GM12878 (cell line): ENCODE data around the gene TBC1D30. TPM values are rescaled to one million over a fixed set of nuclear protein-coding genes. Genes with fewer than 3 reads are reported as not detected.

Experiments
- ATAC-seq: fragments of 200-7000 bp; cut with Tn5 transposase; 3 replicates; pipeline ENCODE4 v1.9.1; 2020; ENCODE audit warnings: mild to moderate bottlenecking, moderate library complexity
- BruUV-seq: library from RNA; stranded (reverse); fragments of 400-500 nt; replicated peaks from 2 replicates; lab custom pipeline; 2021; lab: Mats Ljungman, UMichigan
- CTCF ChIA-PET: fragments of 300-600 bp; sonication (Branson Sonifier 250); formaldehyde crosslinking; extraction: SDS; loops from one replicate; lab custom pipeline; 2021; ENCODE audit warnings: inconsistent platforms; lab: Yijun Ruan, JAX
- POLR2A ChIA-PET: fragments of 350-600 bp; formaldehyde crosslinking; extraction: SDS; loops from one replicate; lab custom pipeline; 2021; ENCODE audit warnings: inconsistent platforms; lab: Charles Lee
- RAD21 ChIA-PET: fragments of 300-600 bp; sonication (Branson Sonifier 250); formaldehyde crosslinking; loops from one replicate; lab custom pipeline; 2023; ENCODE audit warnings: antibody characterized with exemption; ENCODE audit not compliant: unreplicated experiment; lab: Charles Lee
- SMC1A ChIA-PET: fragments of 300-600 bp; sonication (Branson Sonifier 250); formaldehyde crosslinking; loops from one replicate; lab custom pipeline; 2023; ENCODE audit not compliant: unreplicated experiment, uncharacterized antibody; lab: Charles Lee
- DNase-seq: peaks from one replicate; pipeline ENCODE4 v3.0.0-alpha.2; 2011; ENCODE audit warnings: low read depth, low spot score
- FAIRE-seq: peaks from 3 replicates; lab custom pipeline; 2011; peaks lifted over from hg19 to GRCh38; lab: Jason Lieb, UNC
- H2AFZ ChIP-seq: 2 replicates; pipeline ENCODE4 v1.6.0; 2011; ENCODE audit warnings: low read depth, low read length, control low read depth; ENCODE audit not compliant: control insufficient read depth
- H3K27ac ChIP-seq: 2 replicates; pipeline ENCODE4 v1.5.1; 2011; ENCODE audit warnings: control low read depth; ENCODE audit not compliant: control insufficient read depth, insufficient read depth
- H3K27me3 ChIP-seq, 2 experiments: replicated peaks in 1 of 2; 2 replicates each; pipeline versions ENCODE4 v1.6.0 to v1.6.1; 2011; ENCODE audit warnings: low read length in 1 of 2; ENCODE audit not compliant: control insufficient read depth in 2 of 2, insufficient read depth in 2 of 2
- H3K36me3 ChIP-seq, 2 experiments: 2 replicates each; pipeline ENCODE4 v1.5.1; 2011; ENCODE audit warnings: low read length in 1 of 2; ENCODE audit not compliant: control insufficient read depth in 2 of 2, insufficient read depth in 2 of 2
- H3K4me1 ChIP-seq: 2 replicates; pipeline ENCODE4 v1.6.1; 2011; ENCODE audit warnings: mild to moderate bottlenecking, low read length, moderate library complexity, mixed read lengths; ENCODE audit not compliant: control insufficient read depth, insufficient read depth
- H3K4me2 ChIP-seq: 2 replicates; pipeline ENCODE4 v1.6.0; 2011; ENCODE audit warnings: control low read depth; ENCODE audit not compliant: control insufficient read depth, insufficient read depth
- H3K4me3 ChIP-seq: fragments of 200-600 bp; sonication (generic); 2 replicates; pipeline ENCODE4 v1.5.1; 2016
- H3K79me2 ChIP-seq: 2 replicates; pipeline ENCODE4 v1.6.0; 2011; ENCODE audit warnings: low read length; ENCODE audit not compliant: control insufficient read depth, insufficient read depth
- H3K9ac ChIP-seq: 2 replicates; pipeline ENCODE4 v1.8.0; 2011; ENCODE audit warnings: low read length, control low read depth, mixed read lengths; ENCODE audit not compliant: control insufficient read depth, insufficient read depth
- H3K9me3 ChIP-seq: replicated peaks from 3 replicates; pipeline ENCODE4 v1.5.1; 2011; ENCODE audit warnings: mild to moderate bottlenecking, low read length; ENCODE audit not compliant: control insufficient read depth, insufficient read depth
- H4K20me1 ChIP-seq: 2 replicates; pipeline ENCODE4 v1.6.0; 2011; ENCODE audit not compliant: control insufficient read depth, insufficient read depth
- E2F4 ChIP-seq: IDR thresholded peaks from 2 replicates; pipeline ENCODE4 v1.6.1; 2012; ENCODE audit warnings: low read depth, low read length, improper control_type of control experiment
- ELK1 ChIP-seq: IDR thresholded peaks from 2 replicates; pipeline ENCODE4 v1.6.1; 2012; ENCODE audit warnings: low read depth, low read length, improper control_type of control experiment
- KLF5 ChIP-seq: fragments of 450-650 bp; IDR thresholded peaks from 2 replicates; pipeline ENCODE4 v1.6.1; 2014; ENCODE audit warnings: mild to moderate bottlenecking; ENCODE audit not compliant: partially characterized antibody
- LARP7 ChIP-seq: fragments of 450-650 bp; IDR thresholded peaks from 2 replicates; pipeline ENCODE4 v1.6.1; 2017; ENCODE audit warnings: mild to moderate bottlenecking
- PAX8 ChIP-seq: fragments of 450-650 bp; IDR thresholded peaks from 2 replicates; pipeline ENCODE4 v1.6.1; 2017; ENCODE audit warnings: mild to moderate bottlenecking, moderate library complexity
- SKIL ChIP-seq: fragments of 450-650 bp; IDR thresholded peaks from 2 replicates; pipeline ENCODE4 v1.6.1; 2017; ENCODE audit warnings: mild to moderate bottlenecking, low read depth, inconsistent platforms; ENCODE audit not compliant: poor library complexity, severe bottlenecking
- STAT3 ChIP-seq: IDR thresholded peaks from 2 replicates; pipeline ENCODE4 v1.6.1; 2011; ENCODE audit warnings: low read depth, low read length, improper control_type of control experiment
- USF1 ChIP-seq: IDR thresholded peaks from 2 replicates; pipeline ENCODE4 v1.6.1; 2011; ENCODE audit warnings: borderline replicate concordance, low read depth, mild to moderate bottlenecking, moderate library complexity, mixed read lengths, low read length; ENCODE audit not compliant: insufficient read depth; ENCODE audit errors: extremely low read length
- ZBTB33 ChIP-seq: fragments of 450-650 bp; IDR thresholded peaks from 2 replicates; pipeline ENCODE4 v1.6.1; 2017; ENCODE audit warnings: mild to moderate bottlenecking
- WGBS: methylation state at CpG from one replicate; pipeline ENCODE4 v1.1.6; 2016; ENCODE audit warnings: low lambda C conversion rate; ENCODE audit not compliant: insufficient replicate concordance, insufficient coverage; ENCODE audit errors: missing lambda C conversion rate; 5-methylcytosine and 5-hydroxymethylcytosine counted together
- in situ Hi-C: fragments of 300-500 bp; cut with MboI; formaldehyde crosslinking; loops from 9 replicates; pipeline ENCODE4 v1.14.3; 2018; ENCODE audit warnings: mixed read lengths
- intact Hi-C: fragments of 100-400 bp; cut with micrococcal nuclease; formaldehyde crosslinking; loops from one replicate; pipeline ENCODE4 v1.14.2; 2022; ENCODE audit not compliant: unreplicated experiment
- polyA plus RNA-seq, 11 experiments: library from polyadenylated mRNA; depleted of rRNA in 4 of 11; unstranded in 6 of 11; stranded (reverse) in 5 of 11; fragments of >200 nt; fragmentation: Nextera tagmentation in 4 of 11; fragmentation: Illumina TruSeq in 1 of 11; extraction: Ambion mirVana in 4 of 11; extraction: Trizol in 1 of 11; gene quantifications; 1 replicate in 1 of 11; 2 replicates in 10 of 11; pipeline versions ENCODE4 v1.2.1 to v1.2.3, GENCODE V29; 2011 to 2016; ENCODE audit warnings: inconsistent platforms in 2 of 11, missing spikeins in 2 of 11, low read depth in 1 of 11
- total RNA-seq, 4 experiments: library from RNA; depleted of rRNA in 3 of 4; stranded (reverse); fragments of >200 nt in 3 of 4; fragmentation: Illumina TruSeq in 1 of 4; extraction: Trizol in 1 of 4; gene quantifications; 2 replicates each; pipeline versions ENCODE4 v1.2.1 to v1.2.3, GENCODE V29; 2013 to 2021

Gene TBC1D30
- total and polyA plus RNA-seq, 10 of the 15 experiments (the other 5 are each of a cell fraction or from before 2014, with no cell fraction given): 1.2 to 23.3 (median 11.1) TPM

- no peak for FAIRE-seq
- RAD21 ChIA-PET: interaction anchor here (1.3 kb wide), 1 partner anchor 9 kb away, joined by 4 read pairs; no protein-coding TSS in a partner anchor
- POLR2A ChIA-PET: no interaction called here
- BruUV-seq: no TSS peak
- no peaks in the 10 kb centered on the region for H3K79me2 ChIP-seq
- no peaks in the 10 kb centered on the region for H3K9me3 ChIP-seq
- no peak overlapping the region for H3K9ac ChIP-seq
- H3K4me2 ChIP-seq: no peak overlapping the region
- H3K4me1 ChIP-seq: no peaks in the 10 kb centered on the region
- no peaks in the 10 kb centered on the region for H4K20me1 ChIP-seq
- DNase-seq: no peak
- no peak overlapping the region for H2AFZ ChIP-seq
- TF ChIP-seq USF1 (no peak), ZBTB33 (no peak), LARP7 (no peak), SKIL (no peak), ELK1 (no peak), PAX8 (no peak), E2F4 (no peak), STAT3 (no peak), KLF5 (no peak)
- intact Hi-C loops (no loop called here), in situ Hi-C loops (no loop called here)
- H3K27me3 ChIP-seq: no peaks in the 10 kb centered on the region
- SMC1A ChIA-PET: interaction anchor here (0.6 kb wide), 1 partner anchor 28 kb away, joined by 3 read pairs; no protein-coding TSS in a partner anchor
- CTCF ChIA-PET: interaction anchor here (1.2 to 2.3 kb wide), 2 partner anchors 10 to 206 kb away, joined by 4 to 9 read pairs; no protein-coding TSS in a partner anchor
- no peak overlapping the region for H3K27ac ChIP-seq
- H3K36me3 ChIP-seq: no peaks in the 10 kb centered on the region
- ATAC-seq: no peak
- no peak overlapping the region for H3K4me3 ChIP-seq
- WGBS: 22% methylated on average over 4 of the region's 4 CpGs
Measured at GRCh38 chr12:64900540-64900939, 76.1 kb downstream of the TBC1D30 start.
